NCI-H524 (cell line): Measurements from ENCODE around the gene LPP.

Source experiments
- DNase-seq, 2 experiments: peaks; one replicate each; lab custom pipeline; 2025; lab: John Stamatoyannopoulos, UW

The LPP gene

DNA sequence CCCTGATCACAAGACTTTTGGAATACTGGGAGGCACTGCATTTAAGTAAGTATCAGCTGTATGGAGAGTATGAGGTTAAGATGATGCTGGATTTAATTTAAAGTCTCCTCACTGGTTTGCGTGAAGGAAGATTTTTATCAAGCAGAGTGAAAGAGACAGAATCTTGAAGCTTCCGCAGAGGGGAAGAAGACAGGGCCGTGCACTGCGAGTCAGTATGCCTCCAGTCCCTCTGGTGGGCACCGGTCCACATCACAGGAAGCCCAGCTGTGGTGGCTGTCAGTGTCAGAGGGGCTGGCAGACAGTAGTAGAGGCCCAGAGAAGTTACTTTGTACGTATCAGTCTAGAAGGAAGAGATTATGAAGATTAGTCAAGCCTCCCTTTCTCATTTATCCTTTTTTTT lies 638.8 kb downstream of the LPP start:
- peak in 1 of 2 experiments; percentile 38 for DNase-seq

DNA sequence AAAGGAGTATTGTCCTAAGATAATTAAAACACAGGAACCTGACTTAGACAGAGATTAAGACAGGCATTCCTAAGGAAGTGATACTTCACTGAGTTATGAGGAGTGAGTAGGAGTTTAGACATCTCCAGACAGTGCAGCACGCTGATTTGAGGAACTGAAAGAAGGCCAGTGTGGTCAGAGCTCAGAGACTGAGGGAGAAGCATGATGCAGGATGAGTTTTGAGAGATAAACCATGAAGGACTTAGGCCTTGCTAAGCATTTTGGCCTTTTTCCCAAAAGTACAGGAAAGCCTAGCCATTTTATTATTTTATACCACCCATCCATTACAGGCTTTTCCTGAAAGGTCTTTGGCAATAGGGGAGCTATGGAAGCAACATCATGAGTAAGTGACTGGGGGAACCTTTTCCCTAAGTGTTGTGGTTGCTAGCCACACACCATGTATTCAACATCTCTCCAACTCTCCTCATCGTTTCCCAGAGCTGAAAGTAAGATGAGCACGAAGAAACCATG lies 642.2 kb downstream of the LPP start:
- no peak for DNase-seq

DNA sequence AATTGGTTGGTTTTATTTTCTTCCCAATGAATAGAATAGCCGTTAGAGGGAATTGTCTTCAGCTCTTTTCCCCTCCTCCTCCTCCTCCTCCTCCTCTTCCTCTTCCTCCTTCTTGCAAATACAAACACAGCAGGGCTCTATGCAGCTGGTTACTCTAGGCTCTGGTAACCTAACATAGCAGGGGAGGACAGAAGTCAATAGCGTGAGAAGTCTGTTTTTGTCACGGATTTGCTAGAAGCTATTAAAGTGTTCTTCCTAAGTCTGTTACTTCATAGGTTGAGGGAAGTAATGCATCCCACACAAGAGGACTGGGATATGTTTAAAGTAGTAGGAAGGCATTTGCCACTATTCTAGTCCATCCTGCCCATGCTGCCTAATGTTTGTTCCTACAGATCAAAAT lies 643.1 kb downstream of the LPP start:
- DNase-seq = no peak

DNA sequence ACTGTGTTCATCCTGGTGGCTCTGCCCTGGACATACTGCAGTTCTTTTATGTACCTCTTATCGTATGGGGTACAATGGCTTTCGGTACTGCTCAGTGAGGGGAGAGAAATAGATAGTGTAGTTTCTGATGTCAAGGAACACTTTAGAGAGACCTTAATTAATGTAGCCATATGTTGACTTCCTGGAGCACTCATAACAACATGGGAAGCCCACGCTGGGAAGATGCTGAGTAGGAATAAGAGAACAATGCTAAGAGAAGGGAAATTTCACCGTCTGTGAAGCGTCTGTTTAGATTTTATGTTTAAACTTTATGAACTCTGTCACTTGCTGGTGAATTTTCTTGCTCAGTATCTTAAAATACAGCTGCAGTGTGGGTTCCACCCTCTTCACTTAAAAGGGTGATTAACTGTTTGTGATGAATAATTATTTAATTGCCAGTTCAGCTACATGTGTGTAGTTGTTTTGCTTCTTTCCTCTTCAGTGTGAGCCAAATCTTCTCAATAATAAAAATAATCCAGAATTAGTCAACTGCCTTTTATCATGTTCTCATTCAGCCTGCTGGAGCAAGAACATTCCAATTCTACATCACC lies 644.7 kb downstream of the LPP start:
- peak; percentile 63 to 90 for DNase-seq

DNA sequence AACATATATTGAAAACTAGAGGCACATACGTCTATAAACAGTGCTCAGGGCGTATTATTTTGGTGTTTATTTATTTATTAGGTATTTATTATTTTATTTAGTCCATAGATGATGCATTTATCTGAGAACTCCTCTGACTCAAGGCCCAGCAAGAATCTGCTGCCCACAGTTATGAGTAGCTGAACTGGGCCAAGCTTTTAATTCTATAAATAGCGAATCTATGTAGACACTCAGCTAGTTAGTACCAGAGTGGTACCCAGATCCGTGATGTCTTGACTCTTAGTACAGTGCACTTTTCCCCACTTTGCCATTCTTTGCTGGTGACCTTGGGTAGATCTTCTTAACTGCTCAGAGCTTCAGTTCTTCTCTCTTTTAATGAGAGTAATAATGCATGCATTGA lies 647.4 kb downstream of the LPP start:
- DNase-seq = no peak

DNA sequence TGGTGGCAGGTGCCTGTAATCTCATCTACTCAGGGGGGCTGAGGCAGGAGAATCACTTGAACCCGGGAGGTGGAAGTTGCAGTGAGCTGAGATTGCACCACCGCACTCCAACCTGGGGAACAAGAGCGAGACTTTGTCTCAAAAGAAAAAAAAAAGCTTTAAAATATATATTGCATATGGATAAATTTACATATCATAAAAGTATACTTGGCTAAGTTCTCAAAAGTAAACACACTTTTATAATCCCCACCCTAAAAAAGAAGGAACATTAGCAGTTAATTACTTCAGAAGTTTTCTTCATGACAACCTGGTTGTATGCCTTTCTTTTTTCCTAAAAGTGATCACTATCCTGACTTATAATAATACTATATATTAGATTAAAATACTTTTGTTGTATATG lies 648.7 kb downstream of the LPP start:
- no peak for DNase-seq

DNA sequence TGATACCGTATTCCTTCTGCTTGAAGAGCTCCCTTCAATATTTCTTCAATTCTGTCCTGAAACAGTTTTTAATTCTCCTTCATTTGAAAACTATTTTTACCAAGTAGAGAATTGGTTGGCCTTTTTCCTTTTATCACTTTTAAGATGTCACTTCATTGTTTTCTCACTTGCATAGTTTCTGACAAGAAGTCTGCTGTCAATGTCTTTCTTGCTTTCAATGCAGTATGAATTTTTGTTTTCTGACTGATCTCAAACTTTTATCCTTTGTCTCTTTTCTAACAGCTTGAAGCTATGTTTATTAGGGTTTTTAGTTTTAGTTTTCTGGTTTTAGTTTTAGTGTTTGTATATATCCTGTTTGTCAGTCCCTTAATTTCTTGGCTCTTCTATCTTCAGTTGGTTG lies 653.0 kb downstream of the LPP start:
- DNase-seq = peak in 1 of 2 experiments; percentile 9

DNA sequence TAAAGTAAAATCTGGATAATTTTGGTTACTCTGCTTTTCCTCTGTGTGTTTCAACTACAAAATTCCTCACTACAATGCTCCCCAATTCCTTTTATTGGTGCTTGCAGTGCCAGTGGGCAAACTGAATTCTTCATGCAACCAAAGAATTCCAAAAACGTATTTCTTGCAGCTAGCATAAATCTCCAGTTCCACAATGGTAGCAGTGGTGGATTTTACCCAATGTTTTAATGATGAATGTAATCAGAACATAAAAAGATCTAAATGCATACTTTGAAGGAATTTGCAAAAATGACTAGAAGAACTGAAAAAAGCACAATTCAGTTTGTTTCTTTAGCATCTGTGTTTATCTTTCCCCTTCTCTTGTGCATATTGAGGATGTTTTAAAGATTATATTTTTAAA lies 658.2 kb downstream of the LPP start:
- no peak for DNase-seq

DNA sequence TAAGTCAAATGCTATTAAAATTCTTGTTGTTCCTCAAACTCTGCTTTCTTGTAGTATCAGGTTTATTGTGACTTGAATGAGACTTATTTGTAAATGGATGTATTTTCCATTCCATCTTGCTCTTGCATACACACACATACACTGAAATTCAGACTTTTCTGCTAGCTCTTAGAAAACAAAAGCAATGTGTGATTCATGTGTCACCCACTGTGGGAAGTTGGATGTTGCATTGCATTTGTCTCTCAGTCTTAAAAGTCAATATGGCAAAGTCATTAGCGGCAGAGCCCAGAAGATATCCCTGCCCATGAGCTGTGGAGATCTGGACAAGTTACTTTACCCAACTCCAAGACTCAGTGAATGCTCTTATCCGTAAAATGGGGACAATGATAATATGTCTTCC lies 660.6 kb downstream of the LPP start:
- DNase-seq = no peak

DNA sequence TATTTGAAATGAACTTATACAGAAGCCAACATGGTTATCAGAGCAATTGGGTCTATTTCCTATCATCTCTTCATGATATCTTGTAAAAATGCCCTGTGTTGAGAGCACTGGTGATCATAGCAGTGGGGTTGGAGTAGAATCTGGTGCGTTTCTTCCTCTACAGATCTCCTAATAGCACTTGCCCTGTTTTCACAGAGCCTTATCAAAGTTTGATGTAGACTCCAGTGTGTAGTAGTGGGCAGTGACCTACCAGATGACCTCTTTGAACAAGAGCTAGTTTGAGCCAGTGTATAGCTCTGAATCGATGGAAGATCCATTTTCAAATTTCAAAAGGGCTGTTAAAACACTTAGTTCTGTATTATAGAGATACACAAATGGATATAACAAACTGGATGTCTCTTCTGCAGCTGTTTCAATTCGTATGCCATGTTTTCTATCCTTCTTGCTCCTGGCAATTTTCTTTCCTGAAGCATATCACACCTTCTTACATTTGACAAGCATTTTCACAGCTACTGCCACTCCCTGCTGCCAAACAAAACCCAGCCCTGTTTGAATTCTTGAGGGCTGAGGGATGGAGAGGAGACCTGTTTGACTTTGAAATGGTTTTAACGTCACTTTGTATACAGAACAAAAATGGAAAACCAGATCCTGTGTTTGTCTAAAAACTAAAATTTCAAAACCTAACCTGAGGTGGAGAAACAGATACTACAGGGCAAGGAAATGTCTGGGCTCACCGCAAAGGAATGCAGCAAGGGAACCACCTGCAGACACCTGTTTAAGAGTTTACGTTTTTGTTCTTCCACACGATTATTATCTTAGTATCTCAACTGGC lies 663.4 kb downstream of the LPP start:
- no peak for DNase-seq

DNA sequence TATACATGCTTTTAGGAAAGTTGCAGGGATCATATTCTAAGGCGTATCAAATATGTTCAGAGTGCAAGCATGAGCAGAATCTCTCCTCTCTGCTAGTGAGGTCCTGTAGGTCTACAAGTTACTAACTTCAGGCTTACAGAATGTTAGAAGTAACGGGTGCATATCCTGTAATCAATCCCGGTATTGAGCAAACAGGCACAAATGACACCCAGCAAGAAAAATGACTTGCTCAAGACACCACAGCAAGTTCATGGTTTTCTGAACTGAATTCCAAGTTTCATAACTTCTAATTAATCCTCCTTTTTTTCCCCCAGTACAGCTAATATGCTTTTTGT lies 663.9 kb downstream of the LPP start:
- no peak for DNase-seq

DNA sequence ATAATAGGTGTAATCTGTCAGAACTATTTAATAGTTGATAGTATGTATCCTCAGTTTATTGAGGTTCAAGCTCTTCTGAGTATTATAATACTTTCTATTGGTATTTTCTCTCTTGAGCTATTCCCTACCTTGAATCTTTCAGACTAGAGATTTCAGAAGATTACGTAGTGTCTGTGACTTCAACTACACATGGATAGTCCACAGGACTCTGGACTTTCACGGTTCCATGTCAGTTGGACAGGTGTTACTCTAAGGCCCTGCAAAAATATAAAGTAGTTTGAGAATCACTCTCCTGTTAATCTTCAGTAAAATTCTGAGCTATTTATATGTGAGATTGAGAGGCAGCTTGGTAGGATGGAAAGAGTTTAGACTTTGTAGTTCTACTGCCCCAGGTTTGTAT lies 664.3 kb downstream of the LPP start:
- no peak for DNase-seq

DNA sequence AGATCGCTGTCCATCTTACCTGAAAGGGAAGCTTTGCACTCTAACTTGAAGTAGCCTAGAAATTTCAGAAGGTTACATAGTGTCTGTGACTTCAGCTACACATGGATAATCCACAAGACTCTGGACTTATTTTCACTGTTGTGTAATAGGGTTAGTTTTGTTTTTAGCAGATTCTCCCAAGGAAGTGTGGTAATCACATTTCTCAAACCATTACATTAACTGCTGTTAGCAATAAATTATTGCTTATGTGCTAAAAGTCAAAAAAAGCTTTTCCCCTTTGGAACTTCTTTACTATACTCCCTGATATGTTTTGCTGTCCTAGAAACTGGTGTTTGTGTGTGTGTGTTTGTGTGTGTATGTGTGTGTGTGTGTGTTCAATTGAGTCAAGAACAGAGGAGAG lies 666.0 kb downstream of the LPP start:
- DNase-seq = no peak

DNA sequence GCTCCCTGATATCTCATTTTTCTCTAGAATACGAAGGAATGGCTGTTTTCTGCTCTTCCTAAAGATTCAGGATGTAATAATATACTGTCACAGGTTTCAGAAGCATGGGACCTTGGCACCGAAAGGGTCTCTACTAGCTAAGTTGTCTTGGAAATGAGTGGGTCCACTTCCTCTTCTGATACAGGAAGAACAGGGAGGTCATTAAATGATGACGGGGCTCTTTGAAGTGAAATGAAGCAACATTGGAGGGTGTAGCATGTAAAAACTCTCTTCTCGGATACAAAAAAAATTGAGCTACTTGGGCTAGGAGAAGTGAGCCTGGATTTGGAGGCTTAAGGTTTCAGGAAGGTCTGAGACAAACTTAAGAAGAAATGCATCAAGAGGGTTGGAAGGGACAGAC lies 668.0 kb downstream of the LPP start:
- DNase-seq = no peak

DNA sequence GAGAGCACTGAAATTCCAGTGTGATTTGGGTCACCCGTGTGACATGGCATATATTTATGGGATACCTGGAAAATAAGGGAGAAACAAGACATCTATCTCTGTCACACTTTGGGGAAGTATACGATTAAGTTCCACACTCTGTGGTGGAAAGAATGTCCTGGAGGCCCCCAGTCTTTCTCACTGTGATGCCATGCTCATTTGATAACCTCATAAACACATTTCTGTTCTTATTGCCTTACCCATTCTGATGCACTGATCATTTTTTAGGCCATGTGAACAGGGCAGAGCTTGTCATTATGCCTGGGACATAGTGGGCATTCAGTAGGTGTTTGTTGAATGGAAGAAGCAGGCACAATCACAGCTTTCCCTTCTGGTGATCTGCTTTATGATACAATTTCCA lies 668.5 kb downstream of the LPP start:
- no peak for DNase-seq

DNA sequence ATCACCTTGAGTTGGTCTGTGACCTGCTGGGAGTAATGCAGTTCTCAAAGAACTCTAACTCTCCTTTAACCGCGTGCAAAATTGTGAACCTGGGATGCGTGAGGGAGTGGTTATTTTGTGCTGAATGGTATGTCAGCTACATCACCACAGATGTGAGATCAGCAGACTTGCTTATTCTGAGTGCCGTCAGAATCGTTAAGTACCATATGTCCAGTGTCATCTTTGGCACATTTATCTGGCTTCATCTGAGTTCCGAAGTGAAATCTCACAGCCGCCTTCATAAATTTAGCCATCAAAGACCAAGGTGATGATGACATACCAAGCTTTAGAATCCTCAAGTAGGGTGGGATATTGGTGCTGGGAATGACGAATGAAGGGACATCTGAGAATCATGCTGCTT lies 670.6 kb downstream of the LPP start:
- DNase-seq = peak; percentile 80 to 88

DNA sequence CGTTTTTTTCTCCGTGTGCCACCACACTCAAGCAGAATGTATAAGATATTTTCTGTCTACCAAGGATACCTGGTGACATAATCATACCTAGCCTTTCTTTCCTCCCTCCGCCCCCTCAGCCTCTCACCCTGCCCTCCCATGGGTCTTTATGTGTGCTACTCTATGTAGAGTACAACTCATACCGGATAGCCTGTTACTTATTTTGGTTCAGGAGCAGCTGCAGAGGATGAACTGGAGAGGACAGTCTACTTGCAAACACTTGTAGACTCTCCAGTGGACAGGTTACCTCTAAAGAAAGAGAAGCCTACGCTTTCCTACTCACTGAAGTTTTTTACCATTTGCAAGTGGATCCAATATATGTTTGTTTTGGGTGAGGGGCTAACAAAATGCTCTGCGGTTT lies 671.9 kb downstream of the LPP start:
- no peak for DNase-seq

DNA sequence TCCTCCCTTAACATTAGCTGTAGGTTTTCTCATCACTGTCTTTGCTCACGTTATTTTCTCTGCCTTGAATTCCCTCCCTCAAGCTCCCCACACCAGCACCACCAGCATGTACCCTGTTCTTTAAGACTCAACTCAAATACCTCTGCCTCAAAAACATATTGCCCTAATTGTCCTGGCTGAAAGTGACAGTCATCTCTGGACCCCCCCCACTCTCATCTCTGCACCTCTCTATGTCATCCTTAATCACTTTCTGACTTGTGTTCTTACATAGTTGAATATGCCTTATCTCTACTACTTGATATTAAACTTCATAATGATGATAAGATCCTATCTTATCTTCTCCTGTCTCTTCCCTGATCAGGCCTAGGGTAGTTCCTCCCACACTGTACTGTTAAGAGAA lies 672.6 kb downstream of the LPP start:
- no peak for DNase-seq

DNA sequence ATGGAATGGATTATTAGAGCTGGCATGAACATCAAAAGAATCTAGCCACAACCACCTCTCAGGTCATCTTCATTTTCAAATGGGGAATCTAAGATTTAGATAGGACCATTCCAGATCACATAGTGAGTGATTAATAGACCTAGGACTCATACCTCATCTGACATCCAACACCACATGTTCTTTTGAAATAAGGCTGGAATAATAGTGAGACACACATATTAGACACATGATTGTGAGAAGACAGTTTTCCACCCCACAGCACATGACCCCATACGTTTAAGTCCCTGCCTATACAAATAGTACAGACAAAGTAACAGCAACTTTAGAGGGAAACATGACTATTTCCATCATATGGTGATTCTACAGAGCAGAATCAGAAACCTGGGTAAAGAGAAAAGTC lies 673.1 kb downstream of the LPP start:
- DNase-seq = no peak

DNA sequence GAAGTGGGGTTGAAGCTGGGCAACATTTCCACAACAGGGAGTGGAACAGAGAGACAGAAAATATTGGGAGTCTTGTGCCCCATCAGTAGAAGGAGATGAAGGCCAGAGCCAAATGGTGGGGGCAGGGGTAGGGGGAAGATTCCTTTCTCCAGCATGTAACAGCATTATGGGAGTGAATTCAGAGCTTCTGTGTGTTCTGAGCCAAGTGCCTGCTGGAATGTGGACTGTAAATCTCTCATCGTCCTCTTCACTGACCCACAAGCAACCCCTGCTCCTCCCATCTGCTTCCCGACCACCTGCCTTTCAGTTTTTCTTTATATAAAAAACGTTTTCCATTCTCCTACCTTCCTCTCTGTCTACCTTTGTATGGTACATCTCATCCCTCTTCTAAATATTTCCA lies 673.6 kb downstream of the LPP start:
- no peak for DNase-seq

DNA sequence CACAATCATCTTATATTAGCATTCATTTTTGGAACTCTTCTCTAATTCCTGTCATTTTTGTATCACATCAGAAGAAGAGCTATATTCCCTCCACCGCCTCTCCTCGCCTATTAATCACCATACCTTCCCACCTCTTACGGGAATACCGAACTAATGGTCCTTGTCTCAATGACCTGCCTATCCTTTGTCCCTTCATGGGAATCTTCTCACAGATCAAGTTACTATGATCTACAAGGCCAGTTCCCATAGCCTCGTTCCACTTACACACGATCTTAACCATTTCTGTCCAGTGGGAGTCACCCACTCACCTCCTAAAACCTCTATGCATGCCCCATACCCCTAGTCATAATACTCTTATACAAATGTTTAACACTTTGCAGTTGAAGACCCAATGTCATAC lies 675.2 kb downstream of the LPP start:
- no peak for DNase-seq

DNA sequence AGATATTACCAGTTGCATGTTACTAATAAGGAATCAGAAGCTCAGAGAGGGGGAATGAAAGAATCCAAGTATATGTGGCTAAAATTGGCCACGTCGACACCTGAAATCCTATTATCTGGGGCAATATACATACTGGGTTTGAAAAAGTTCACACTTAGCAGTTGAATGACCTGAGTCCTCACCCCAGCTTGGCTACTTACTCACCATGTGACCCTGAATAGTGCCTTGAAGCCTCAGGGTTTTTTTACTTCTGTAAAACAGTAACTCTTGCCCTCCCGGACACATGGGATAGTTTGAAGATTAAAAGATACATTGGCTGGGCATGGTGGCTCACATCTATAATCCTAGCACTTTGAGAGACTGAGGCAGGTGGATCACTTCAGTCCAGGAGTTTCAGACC lies 675.6 kb downstream of the LPP start:
- no peak for DNase-seq

DNA sequence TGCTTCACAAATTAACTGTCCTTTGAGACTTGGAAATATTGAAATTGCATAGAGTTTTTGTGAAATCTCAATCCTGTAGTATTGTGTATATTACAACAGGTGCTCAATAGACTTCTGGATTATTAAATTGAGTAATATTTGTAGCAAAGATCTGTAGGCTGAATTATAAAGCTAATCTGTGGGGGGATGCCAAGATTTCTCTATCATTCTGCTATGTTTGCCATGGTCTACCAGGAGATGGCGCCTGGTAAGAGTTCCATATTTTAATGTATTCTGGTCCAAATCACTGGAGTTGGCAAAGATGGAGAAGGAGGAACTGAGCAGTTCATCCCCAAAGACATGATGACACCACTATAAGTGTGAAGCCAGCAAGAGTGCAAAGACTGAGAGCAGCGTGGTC lies 676.9 kb downstream of the LPP start:
- DNase-seq = no peak

DNA sequence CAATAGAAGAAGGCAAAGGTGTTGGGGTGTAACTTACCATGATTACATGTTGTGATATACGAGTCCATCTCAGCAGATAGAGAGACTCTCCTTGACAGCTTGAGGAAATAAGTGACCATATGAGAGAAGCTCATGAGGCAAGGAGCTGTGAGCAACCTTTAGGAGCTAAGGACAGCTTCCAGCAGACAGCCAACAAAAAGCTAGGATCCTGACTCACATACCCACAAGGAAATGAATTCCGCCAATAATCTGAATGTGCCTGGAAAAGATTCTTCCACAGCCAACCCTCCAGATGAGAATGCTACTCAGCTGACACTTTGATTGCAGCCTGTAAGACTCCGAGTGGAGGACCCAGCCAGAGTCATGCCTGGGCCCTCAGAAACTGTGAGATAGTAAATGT lies 678.2 kb downstream of the LPP start:
- DNase-seq = no peak
